VCaP (cell line): Measurements from ENCODE around the gene ST8SIA4.

Source experiments
- H3K27ac ChIP-seq: fragments of 450-650 bp; 2 replicates; pipeline ENCODE4 v1.5.1; 2017
- CTCF ChIP-seq: fragments of 450-650 bp; conservative IDR thresholded peaks from 2 replicates; pipeline ENCODE4 v1.5.1; 2017; ENCODE audit warnings: mild to moderate bottlenecking, moderate library complexity

ST8SIA4 gene

GRCh38 chr5:100841358-100842076, 61.6 kb downstream of the ST8SIA4 start:
- TF ChIP-seq CTCF, result no peak
- no peak overlapping the region for H3K27ac ChIP-seq

GRCh38 chr5:100840789-100841188, 62.3 kb downstream of the ST8SIA4 start:
- no peak overlapping the region for H3K27ac ChIP-seq
- TF ChIP-seq CTCF, result no peak

- no peak overlapping the region for H3K27ac ChIP-seq
- TF ChIP-seq CTCF, result no peak
These were observed 62.7 kb downstream of the ST8SIA4 start for GRCh38 chr5:100840370-100840769.

- H3K27ac ChIP-seq, result no peak overlapping the region
- no peak for TF ChIP-seq CTCF
These were observed 65.0 kb downstream of the ST8SIA4 start for GRCh38 chr5:100838048-100838473.

GRCh38 chr5:100834519-100834918, 68.6 kb downstream of the ST8SIA4 start:
- H3K27ac ChIP-seq, result no peak overlapping the region
- TF ChIP-seq CTCF, result no peak

- no peak for TF ChIP-seq CTCF
- no peak overlapping the region for H3K27ac ChIP-seq
These were observed 70.5 kb downstream of the ST8SIA4 start for GRCh38 chr5:100832252-100833230.

GRCh38 chr5:100828898-100829356, 74.2 kb downstream of the ST8SIA4 start:
- TF ChIP-seq CTCF, result no peak

More at GRCh38 chr5:100828898-100829356, 74.2 kb downstream of the ST8SIA4 start:
- H3K27ac ChIP-seq, result no peak overlapping the region
